A549 (cell line): ENCODE measurements around the gene DCAKD. TPM values are rescaled to one million over a fixed set of nuclear protein-coding genes. Genes with fewer than 3 reads are reported as not detected.

Experiments used
- ATAC-seq, 2 experiments: fragments of 200-7000 bp in 1 of 2; fragments of >200 bp in 1 of 2; cut with Nextera tagmentation in 1 of 2; cut with Tn5 transposase in 1 of 2; 3 replicates each; pipeline versions ENCODE4 v1.8.0 to v1.9.1; 2018 to 2020; ENCODE audit warnings: mild to moderate bottlenecking in 1 of 2, moderate library complexity in 1 of 2
- CTCF ChIA-PET: fragments of 300-600 bp; sonication (Branson Sonifier 250); formaldehyde crosslinking; extraction: SDS; loops from one replicate; lab custom pipeline; 2021; ENCODE audit warnings: antibody characterized with exemption, inconsistent platforms; lab: Yijun Ruan, JAX
- POLR2A ChIA-PET: fragments of 350-600 bp; formaldehyde crosslinking; extraction: SDS; loops from one replicate; lab custom pipeline; 2021; ENCODE audit warnings: antibody characterized with exemption, inconsistent platforms; lab: Yijun Ruan, JAX
- DNase-seq, 2 experiments: peaks; one replicate each; pipeline versions ENCODE4 v3.0.0 to v3.0.0-alpha.2; 2011 to 2016; ENCODE audit warnings: low read depth in 1 of 2, low spot score in 1 of 2
- FAIRE-seq: peaks from 2 replicates; lab custom pipeline; 2011; peaks lifted over from hg19 to GRCh38; lab: Jason Lieb, UNC
- H3K27ac ChIP-seq, 2 experiments: fragments of >200 bp; sonication (Bioruptor Twin); formaldehyde crosslinking; 3 replicates each; pipeline ENCODE4 v1.5.1; 2016 to 2017
- H3K4me1 ChIP-seq: fragments of >200 bp; sonication (Bioruptor Twin); formaldehyde crosslinking; 3 replicates; pipeline ENCODE4 v1.6.1; 2016
- H3K4me2 ChIP-seq: fragments of >200 bp; sonication (Bioruptor Twin); formaldehyde crosslinking; 3 replicates; pipeline ENCODE4 v1.6.1; 2016
- H3K4me3 ChIP-seq: fragments of >200 bp; sonication (Bioruptor Twin); formaldehyde crosslinking; 3 replicates; pipeline ENCODE4 v1.5.1; 2016
- H3K9me3 ChIP-seq: fragments of >200 bp; sonication (Bioruptor Twin); formaldehyde crosslinking; 3 replicates; pipeline ENCODE4 v1.6.1; 2016
- BHLHE40 ChIP-seq: IDR thresholded peaks from 2 replicates; pipeline ENCODE4 v1.6.1; 2012; ENCODE audit warnings: low read depth, low read length, inconsistent platforms
- CBX2 ChIP-seq: fragments of 200-600 bp; sonication (generic); IDR thresholded peaks from 2 replicates; pipeline ENCODE4 v1.6.1; 2016; ENCODE audit warnings: low read depth, mild to moderate bottlenecking, borderline replicate concordance
- CBX8 ChIP-seq: fragments of 200-600 bp; sonication (generic); IDR thresholded peaks from 2 replicates; pipeline ENCODE4 v1.6.1; 2016
- EHF ChIP-seq: fragments of 250-450 bp; sonication (Bioruptor Pico); IDR thresholded peaks from 2 replicates; pipeline ENCODE4 v1.5.0; 2020; ENCODE audit warnings: mild to moderate bottlenecking
- FOSL2 ChIP-seq, 2 experiments: fragments of 450-650 bp in 1 of 2; fragments of >200 bp in 1 of 2; sonication (Bioruptor Twin) in 1 of 2; formaldehyde crosslinking; IDR thresholded peaks; 2 replicates each; pipeline versions ENCODE4 v1.5.0 to v1.6.1; 2016 to 2020; ENCODE audit warnings: mild to moderate bottlenecking in 1 of 2, moderate library complexity in 1 of 2
- GATA3 ChIP-seq: IDR thresholded peaks from 2 replicates; pipeline ENCODE4 v1.6.1; 2012; ENCODE audit warnings: borderline replicate concordance
- HEYL ChIP-seq: fragments of 250-450 bp; sonication (Bioruptor Pico); IDR thresholded peaks from 2 replicates; pipeline ENCODE4 v1.8.0; 2021; ENCODE audit warnings: mild to moderate bottlenecking, moderate library complexity
- HOXB5 ChIP-seq: fragments of 250-450 bp; sonication (Bioruptor Pico); IDR thresholded peaks from 2 replicates; pipeline ENCODE4 v1.5.0; 2020; ENCODE audit warnings: mild to moderate bottlenecking, moderate library complexity
- KDM5A ChIP-seq: fragments of 200-600 bp; sonication (generic); IDR thresholded peaks from 2 replicates; pipeline ENCODE4 v1.6.1; 2016; ENCODE audit warnings: antibody characterized with exemption, mild to moderate bottlenecking
- MAFK ChIP-seq: fragments of 450-650 bp; IDR thresholded peaks from 2 replicates; pipeline ENCODE4 v1.6.1; 2014; ENCODE audit not compliant: partially characterized antibody
- MYC ChIP-seq: IDR thresholded peaks from 2 replicates; pipeline ENCODE4 v1.6.1; 2012; ENCODE audit warnings: mild to moderate bottlenecking, inconsistent platforms, low read length, improper control_type of control experiment, borderline replicate concordance
- NFE2L2 ChIP-seq: fragments of 150-350 bp; conservative IDR thresholded peaks from 2 replicates; pipeline ENCODE4 v1.6.1; 2014; ENCODE audit warnings: low read length
- NPAS2 ChIP-seq: fragments of 250-450 bp; sonication (Bioruptor Pico); IDR thresholded peaks from 2 replicates; pipeline ENCODE4 v1.8.0; 2022; ENCODE audit warnings: mild to moderate bottlenecking, moderate library complexity, borderline replicate concordance
- PHF8 ChIP-seq: fragments of 200-600 bp; sonication (generic); IDR thresholded peaks from 2 replicates; pipeline ENCODE4 v1.6.1; 2016; ENCODE audit warnings: low read depth, mild to moderate bottlenecking, antibody characterized with exemption, moderate library complexity, borderline replicate concordance
- RARB ChIP-seq: fragments of 250-450 bp; sonication (Bioruptor Pico); IDR thresholded peaks from 2 replicates; pipeline ENCODE4 v1.8.0; 2021; ENCODE audit warnings: mild to moderate bottlenecking, moderate library complexity
- RCOR1 ChIP-seq: fragments of 150-350 bp; IDR thresholded peaks from 2 replicates; pipeline ENCODE4 v1.6.1; 2014; ENCODE audit warnings: antibody characterized with exemption, low read length, low read depth
- RFX5 ChIP-seq: fragments of 450-650 bp; IDR thresholded peaks from 2 replicates; pipeline ENCODE4 v1.7.1; 2014; ENCODE audit warnings: antibody characterized with exemption, mild to moderate bottlenecking, moderate library complexity
- TFCP2L1 ChIP-seq: fragments of 250-450 bp; sonication (Bioruptor Pico); IDR thresholded peaks from 2 replicates; pipeline ENCODE4 v1.5.0; 2021; ENCODE audit warnings: mild to moderate bottlenecking
- ZSCAN20 ChIP-seq: fragments of 250-450 bp; sonication (Bioruptor Pico); IDR thresholded peaks from 2 replicates; pipeline ENCODE4 v1.8.0; 2022; ENCODE audit warnings: mild to moderate bottlenecking, moderate library complexity
- WGBS: methylation state at CpG from one replicate; pipeline ENCODE4 v1.1.6; 2017; ENCODE audit errors: missing lambda C conversion rate; 5-methylcytosine and 5-hydroxymethylcytosine counted together
- polyA plus RNA-seq, 4 experiments: library from polyadenylated mRNA; depleted of rRNA in 3 of 4; stranded (reverse); fragments of >200 nt; fragmentation: RNase III in 1 of 4; extraction: RNeasy Plus Mini Kit Qiagen cat#74134 plus additional on column Dnase treatment in 1 of 4; gene quantifications; 2 replicates in 3 of 4; 3 replicates in 1 of 4; pipeline ENCODE4 v1.2.3, GENCODE V29; 2011 to 2017
- TF ChIP-seq, protein P1 (sequence below): fragments of 250-450 bp; sonication (Bioruptor Pico); IDR thresholded peaks from 2 replicates; pipeline ENCODE4 v1.5.0; 2020; ENCODE audit warnings: low read depth, mild to moderate bottlenecking, moderate library complexity
- TF ChIP-seq, protein P2 (sequence below): IDR thresholded peaks from 2 replicates; pipeline ENCODE4 v1.6.1; 2012
- TF ChIP-seq, protein P3 (sequence below): fragments of >200 bp; sonication (Bioruptor Twin); formaldehyde crosslinking; IDR thresholded peaks from 3 replicates; pipeline ENCODE4 v1.6.1; 2016
- TF ChIP-seq, protein P4 (sequence below): fragments of 450-650 bp; IDR thresholded peaks from 2 replicates; pipeline ENCODE4 v1.6.1; 2014; ENCODE audit warnings: antibody characterized with exemption

Gene DCAKD
- polyA plus RNA-seq, 2 of the 4 experiments (the other 2 are of a cell fraction) = 18.7 to 21.4 TPM

DNA sequence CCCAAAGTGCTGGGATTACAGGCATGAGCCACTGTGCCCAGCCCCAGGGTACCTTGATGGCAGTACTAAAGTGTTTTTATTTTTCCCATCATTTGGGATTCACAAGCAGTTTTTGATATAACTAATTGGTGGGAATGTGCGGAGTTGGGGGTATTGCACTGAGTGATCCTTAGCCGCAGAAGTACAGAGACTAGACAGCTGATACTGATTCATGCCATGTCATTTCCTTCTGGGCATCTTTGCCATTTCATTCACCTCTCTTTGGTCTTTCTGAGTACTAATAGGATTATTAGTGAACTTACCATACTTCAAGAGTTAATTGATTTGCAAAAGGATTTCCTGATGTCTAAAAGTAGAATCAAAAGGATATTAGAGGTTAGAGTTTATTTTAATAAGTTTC, 19.4 kb upstream of the DCAKD start:
- CTCF ChIA-PET = interaction anchor here (1.0 to 9.2 kb wide), 3 partner anchors 15 to 62 kb away, joined by 3 to 145 read pairs (median 7); partner anchors contain the start of gene PLCD3
- H3K4me2 ChIP-seq = no peak overlapping the region
- no peak for TF ChIP-seq FOSL2 (IDR thresholded peaks at IDR 0.05)
- TF ChIP-seq FOSL2 (CRISPR knock-in tag; IDR thresholded peaks at IDR 0.05) = no peak
- no peak for TF ChIP-seq HOXB5 (CRISPR knock-in tag)
- no peak for TF ChIP-seq NFE2L2
- TF ChIP-seq, all 56 proteins: peak for 0
- no peak for DNase-seq
- peaks cover 7% of the 10 kb centered on the region; the same call in 2 of the 3 replicates for H3K4me1 ChIP-seq
- FAIRE-seq = no peak
- ATAC-seq = no peak; a peak in 1 of 6 replicates
- POLR2A ChIA-PET = interaction anchor here (2.2 kb wide), 1 partner anchor 10 kb away, joined by 8 read pairs; the partner anchor contains the start of gene NMT1
- H3K27ac ChIP-seq = no peak overlapping the region
- no peak overlapping the region for H3K4me3 ChIP-seq
- 90% methylated on average over 2 of the region's 2 CpGs for WGBS
- H3K9me3 ChIP-seq = no peaks in the 10 kb centered on the region

DNA sequence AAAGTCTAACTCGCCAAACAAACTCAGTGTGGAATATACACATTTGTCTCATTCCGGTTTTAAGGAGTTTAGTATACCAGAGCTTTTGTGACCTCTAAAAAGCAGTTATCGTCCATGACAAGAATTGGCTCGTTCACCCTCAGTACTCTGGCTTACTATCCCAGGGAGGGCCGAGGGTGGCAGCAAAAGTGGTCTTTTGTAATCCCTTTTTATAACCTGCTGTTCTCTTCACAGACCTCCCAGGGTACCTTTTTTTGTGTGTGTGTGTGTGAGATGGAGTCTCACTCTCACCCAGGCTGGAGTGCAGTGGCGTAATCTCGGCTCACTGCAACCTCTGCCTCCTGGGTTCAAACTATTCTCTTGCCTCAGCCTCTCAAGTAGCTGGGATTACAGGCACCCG, 18.6 kb upstream of the DCAKD start:
- FAIRE-seq (no peak), ATAC-seq (no peak), DNase-seq (no peak)
- WGBS = 95% methylated on average over 8 of the region's 8 CpGs
- H3K27ac ChIP-seq = no peak overlapping the region
- POLR2A ChIA-PET = interaction anchor here (2.2 kb wide), 1 partner anchor 9 kb away, joined by 8 read pairs; the partner anchor contains the start of gene NMT1
- TF ChIP-seq EHF (CRISPR knock-in tag) = no peak
- no peak for TF ChIP-seq RARB (CRISPR knock-in tag)
- no peak for TF ChIP-seq NPAS2 (CRISPR knock-in tag)
- no peak for TF ChIP-seq FOSL2 (IDR thresholded peaks at IDR 0.05)
- no peak for TF ChIP-seq FOSL2 (CRISPR knock-in tag; IDR thresholded peaks at IDR 0.05)
- no peak overlapping the region for H3K4me3 ChIP-seq
- CTCF ChIA-PET = interaction anchor here (1.5 to 9.2 kb wide), 2 partner anchors 27 to 150 kb away, joined by 3 to 145 read pairs; no protein-coding TSS in a partner anchor
- H3K4me2 ChIP-seq = no peak overlapping the region
- peaks cover 6% of the 10 kb centered on the region; the same call in 2 of the 3 replicates for H3K4me1 ChIP-seq
- no peaks in the 10 kb centered on the region for H3K9me3 ChIP-seq

DNA sequence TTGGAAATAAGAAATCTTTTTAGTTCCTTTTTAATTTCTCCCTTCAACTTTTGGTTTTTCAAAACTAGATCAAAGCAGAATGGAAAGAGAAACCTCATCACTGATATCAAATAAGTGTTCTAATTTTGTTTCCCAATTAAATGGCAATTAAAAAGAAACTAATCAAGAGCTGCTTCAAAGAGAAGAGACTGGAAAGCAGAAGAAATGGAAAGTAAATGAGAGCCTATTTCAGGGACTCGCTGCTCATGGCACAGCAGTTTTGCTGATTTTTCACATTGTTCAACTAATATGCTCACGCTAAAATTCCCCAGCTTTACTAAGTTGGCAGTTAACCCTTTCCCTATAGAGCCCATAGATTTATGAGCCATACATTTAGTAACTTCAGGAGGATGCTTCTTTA, 16.2 kb upstream of the DCAKD start:
- FAIRE-seq (no peak), DNase-seq (no peak), ATAC-seq (no peak)
- Histone ChIP-seq H3K4me3 (no peak overlapping the region), H3K9me3 (no peaks in the 10 kb centered on the region), H3K4me1 (peaks cover 2% of the 10 kb centered on the region), H3K4me2 (no peak overlapping the region), H3K27ac (no peak overlapping the region)
- CTCF ChIA-PET = interaction anchor here (0.8 to 9.2 kb wide), 10 partner anchors 12 to 67 kb away, joined by 3 to 145 read pairs (median 4); partner anchors contain the start of gene ACBD4
- 91% methylated on average over 2 of the region's 2 CpGs for WGBS
- no peak for TF ChIP-seq HEYL (CRISPR knock-in tag)
- TF ChIP-seq, protein P1, sequence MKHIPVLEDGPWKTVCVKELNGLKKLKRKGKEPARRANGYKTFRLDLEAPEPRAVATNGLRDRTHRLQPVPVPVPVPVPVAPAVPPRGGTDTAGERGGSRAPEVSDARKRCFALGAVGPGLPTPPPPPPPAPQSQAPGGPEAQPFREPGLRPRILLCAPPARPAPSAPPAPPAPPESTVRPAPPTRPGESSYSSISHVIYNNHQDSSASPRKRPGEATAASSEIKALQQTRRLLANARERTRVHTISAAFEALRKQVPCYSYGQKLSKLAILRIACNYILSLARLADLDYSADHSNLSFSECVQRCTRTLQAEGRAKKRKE = no peak
- TF ChIP-seq KDM5A = no peak
- TF ChIP-seq HOXB5 (CRISPR knock-in tag) = no peak
- TF ChIP-seq, protein P2, sequence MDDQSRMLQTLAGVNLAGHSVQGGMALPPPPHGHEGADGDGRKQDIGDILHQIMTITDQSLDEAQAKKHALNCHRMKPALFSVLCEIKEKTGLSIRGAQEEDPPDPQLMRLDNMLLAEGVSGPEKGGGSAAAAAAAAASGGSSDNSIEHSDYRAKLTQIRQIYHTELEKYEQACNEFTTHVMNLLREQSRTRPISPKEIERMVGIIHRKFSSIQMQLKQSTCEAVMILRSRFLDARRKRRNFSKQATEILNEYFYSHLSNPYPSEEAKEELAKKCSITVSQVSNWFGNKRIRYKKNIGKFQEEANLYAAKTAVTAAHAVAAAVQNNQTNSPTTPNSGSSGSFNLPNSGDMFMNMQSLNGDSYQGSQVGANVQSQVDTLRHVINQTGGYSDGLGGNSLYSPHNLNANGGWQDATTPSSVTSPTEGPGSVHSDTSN = no peak
- TF ChIP-seq PHF8 = no peak
- TF ChIP-seq, protein P3, sequence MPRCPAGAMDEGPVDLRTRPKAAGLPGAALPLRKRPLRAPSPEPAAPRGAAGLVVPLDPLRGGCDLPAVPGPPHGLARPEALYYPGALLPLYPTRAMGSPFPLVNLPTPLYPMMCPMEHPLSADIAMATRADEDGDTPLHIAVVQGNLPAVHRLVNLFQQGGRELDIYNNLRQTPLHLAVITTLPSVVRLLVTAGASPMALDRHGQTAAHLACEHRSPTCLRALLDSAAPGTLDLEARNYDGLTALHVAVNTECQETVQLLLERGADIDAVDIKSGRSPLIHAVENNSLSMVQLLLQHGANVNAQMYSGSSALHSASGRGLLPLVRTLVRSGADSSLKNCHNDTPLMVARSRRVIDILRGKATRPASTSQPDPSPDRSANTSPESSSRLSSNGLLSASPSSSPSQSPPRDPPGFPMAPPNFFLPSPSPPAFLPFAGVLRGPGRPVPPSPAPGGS = no peak
- no peak for TF ChIP-seq GATA3
- no peak for TF ChIP-seq MAFK
- TF ChIP-seq CBX8 = no peak
- no peak for TF ChIP-seq BHLHE40
- TF ChIP-seq, protein P4, sequence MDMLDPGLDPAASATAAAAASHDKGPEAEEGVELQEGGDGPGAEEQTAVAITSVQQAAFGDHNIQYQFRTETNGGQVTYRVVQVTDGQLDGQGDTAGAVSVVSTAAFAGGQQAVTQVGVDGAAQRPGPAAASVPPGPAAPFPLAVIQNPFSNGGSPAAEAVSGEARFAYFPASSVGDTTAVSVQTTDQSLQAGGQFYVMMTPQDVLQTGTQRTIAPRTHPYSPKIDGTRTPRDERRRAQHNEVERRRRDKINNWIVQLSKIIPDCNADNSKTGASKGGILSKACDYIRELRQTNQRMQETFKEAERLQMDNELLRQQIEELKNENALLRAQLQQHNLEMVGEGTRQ = no peak
- no peak for TF ChIP-seq RFX5
- TF ChIP-seq RCOR1 = no peak
- no peak for TF ChIP-seq CBX2
- no peak for TF ChIP-seq MYC
- no peak for TF ChIP-seq ZSCAN20
- no peak for TF ChIP-seq TFCP2L1 (CRISPR knock-in tag)
- POLR2A ChIA-PET = no interaction called here
